ENCODE measurements around the gene SAFB2. TPM values are rescaled to one million over a fixed set of nuclear protein-coding genes. Genes with fewer than 3 reads are reported as not detected.

The SAFB2 gene
- total and polyA plus RNA-seq, 2 of the 13 experiments (the other 11 are each of a cell fraction or from before 2014, with no cell fraction given), result 11.2 to 31.5 TPM

DNA sequence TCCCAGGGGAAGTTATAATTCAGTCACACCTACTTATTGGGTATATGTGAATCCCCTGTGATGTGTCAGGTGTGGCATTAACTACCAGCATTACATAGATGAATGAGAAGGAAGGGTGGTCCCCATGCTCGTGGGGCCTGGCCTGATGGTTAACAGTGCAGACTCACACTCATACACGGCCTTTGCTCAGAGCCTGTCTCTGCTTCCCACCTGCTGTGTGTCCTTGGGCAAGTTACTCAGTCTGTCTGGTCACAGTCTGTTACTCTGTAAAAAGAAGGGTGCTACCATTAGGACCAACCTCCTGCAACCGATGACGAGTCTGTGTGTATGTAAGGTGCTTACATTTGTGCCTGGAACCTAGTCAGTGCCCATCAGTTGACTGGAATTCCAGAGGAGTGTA lies 24.1 kb upstream of the SAFB2 start:
- no peak for FAIRE-seq
- ChIA-PET CTCF (ENCODE audit: low intra/inter-chr PET ratio, low total read pairs) (no interaction called here), POLR2A (no interaction called here)
- Histone ChIP-seq H3K4me1 (ENCODE audit: insufficient read depth, low read length) (peaks cover 11% of the 10 kb centered on the region), H2AFZ (ENCODE audit: low read length) (no peak overlapping the region), H3K27ac (ENCODE audit: extremely low read length, insufficient read depth, low read length) (no peak overlapping the region), H3K4me2 (ENCODE audit: low read depth, low read length) (no peak overlapping the region), H3K27me3 (ENCODE audit: control insufficient read depth in 1 of 2, insufficient read depth in 2 of 2, low read length in 2 of 2) (no peaks in the 10 kb centered on the region), H3K9ac (ENCODE audit: insufficient read depth, low read depth, low read length) (no peak overlapping the region), H3K4me3 (replicated peaks in 1 of 3; ENCODE audit: insufficient read depth in 1 of 3, low read depth in 2 of 3, low read length in 3 of 3) (no peak overlapping the region), H4K20me1 (ENCODE audit: insufficient read depth, low read length) (peaks cover 29% of the 10 kb centered on the region), H3K79me2 (ENCODE audit: insufficient read depth, low read length) (peaks cover 43% of the 10 kb centered on the region), H3K36me3 (replicated peaks in 1 of 2; ENCODE audit: control insufficient read depth in 1 of 2, insufficient read depth in 2 of 2, low read length in 2 of 2) (peaks cover 47 to 89% of the 10 kb centered on the region in 2 experiments), H3K9me3 (ENCODE audit: low read length) (no peaks in the 10 kb centered on the region)
- 87% methylated on average over 4 of the region's 4 CpGs for WGBS (ENCODE audit: low lambda C conversion rate)
- DNase-seq (ENCODE audit: low spot score), result no peak
- ATAC-seq, result no peak
- in situ Hi-C loops (cut with HindIII; ENCODE audit: extremely low pct_ligation_motif_present, low pct_unique_long_range_greater_than_20kb), result no loop called here
- TF ChIP-seq AKAP8 (CRISPR knock-in tag; IDR thresholded peaks at IDR 0.05), result no peak
- TF ChIP-seq ZMYM3 (CRISPR knock-in tag; IDR thresholded peaks at IDR 0.05), result 0 out of 2 replicates have a peak, but pooled peaks have one; percentile 35
- TF ChIP-seq ZNF768 (CRISPR knock-in tag; IDR thresholded peaks at IDR 0.05), result peak; percentile 87
- no peak for TF ChIP-seq FOSL1 (CRISPR knock-in tag; IDR thresholded peaks at IDR 0.05; ENCODE audit: borderline replicate concordance)
- TF ChIP-seq MYNN (CRISPR knock-in tag; IDR thresholded peaks at IDR 0.05; ENCODE audit: low read depth), result no peak
- TF ChIP-seq ZFYVE20 (CRISPR knock-in tag; IDR thresholded peaks at IDR 0.05; ENCODE audit: borderline replicate concordance, low read depth), result no peak
- intact Hi-C loops (cut with micrococcal nuclease; ENCODE audit: unreplicated experiment), result no loop called here
- no TSS peak for BruUV-seq (replicated peaks)

DNA sequence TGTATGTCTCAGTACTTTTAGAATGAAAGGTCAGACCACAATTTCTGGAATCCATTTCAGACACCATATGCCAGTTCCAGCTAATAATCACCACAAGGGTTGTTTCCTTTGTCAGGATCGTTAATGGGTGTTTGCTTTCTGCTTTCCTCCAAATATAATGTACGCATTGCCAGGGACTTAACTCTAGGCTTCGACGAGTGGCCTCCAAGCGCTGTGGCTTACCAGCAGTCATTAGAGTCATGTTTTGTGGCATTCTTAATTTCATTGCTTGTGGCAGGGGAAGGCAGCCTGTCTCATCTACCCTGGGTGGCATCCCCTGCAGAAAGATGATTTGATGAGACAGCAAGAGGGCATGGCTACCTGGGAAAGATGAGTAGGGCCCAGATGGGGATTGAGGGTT lies 22.8 kb upstream of the SAFB2 start:
- no peak overlapping the region for H3K27ac ChIP-seq (ENCODE audit: extremely low read length, insufficient read depth, low read length)
- peaks cover 53% of the 10 kb centered on the region for H3K79me2 ChIP-seq (ENCODE audit: insufficient read depth, low read length)
- no peak overlapping the region for H3K4me3 ChIP-seq (replicated peaks in 1 of 3; ENCODE audit: insufficient read depth in 1 of 3, low read depth in 2 of 3, low read length in 3 of 3)
- ATAC-seq (no peak), FAIRE-seq (no peak), DNase-seq (ENCODE audit: low spot score) (no peak)
- H3K9ac ChIP-seq (ENCODE audit: insufficient read depth, low read depth, low read length), result no peak overlapping the region
- H4K20me1 ChIP-seq (ENCODE audit: insufficient read depth, low read length), result peaks cover 38% of the 10 kb centered on the region
- H3K4me2 ChIP-seq (ENCODE audit: low read depth, low read length), result no peak overlapping the region
- H3K4me1 ChIP-seq (ENCODE audit: insufficient read depth, low read length), result peaks cover 23% of the 10 kb centered on the region
- 93% methylated on average over 5 of the region's 5 CpGs for WGBS (ENCODE audit: low lambda C conversion rate)
- no TSS peak for BruUV-seq (replicated peaks)
- ChIA-PET POLR2A (no interaction called here), CTCF (ENCODE audit: low intra/inter-chr PET ratio, low total read pairs) (no interaction called here)
- no peak overlapping the region for H2AFZ ChIP-seq (ENCODE audit: low read length)
- no peaks in the 10 kb centered on the region for H3K27me3 ChIP-seq (ENCODE audit: control insufficient read depth in 1 of 2, insufficient read depth in 2 of 2, low read length in 2 of 2)
- H3K9me3 ChIP-seq (ENCODE audit: low read length), result no peaks in the 10 kb centered on the region
- in situ Hi-C loops (cut with HindIII; ENCODE audit: extremely low pct_ligation_motif_present, low pct_unique_long_range_greater_than_20kb) (no loop called here), intact Hi-C loops (cut with micrococcal nuclease; ENCODE audit: unreplicated experiment) (no loop called here)
- H3K36me3 ChIP-seq (replicated peaks in 1 of 2; ENCODE audit: control insufficient read depth in 1 of 2, insufficient read depth in 2 of 2, low read length in 2 of 2), result peaks cover 44 to 86% of the 10 kb centered on the region in 2 experiments
- TF ChIP-seq NFE2 (CRISPR knock-in tag; IDR thresholded peaks at IDR 0.05) (no peak), NR2F2 (IDR thresholded peaks at IDR 0.05; ENCODE audit: borderline replicate concordance, low read depth) (no peak), ETV6 (CRISPR knock-in tag; conservative IDR thresholded peaks at IDR 0.05) (no peak), ISL2 (CRISPR knock-in tag; IDR thresholded peaks at IDR 0.05) (no peak), ZNF549 (CRISPR knock-in tag; IDR thresholded peaks at IDR 0.05) (no peak), AGO1 (IDR thresholded peaks at IDR 0.05; ENCODE audit: low read depth, low read length, poor library complexity, severe bottlenecking) (no peak), ZNF782 (CRISPR knock-in tag; IDR thresholded peaks at IDR 0.05; ENCODE audit: borderline replicate concordance) (no peak), ZNF564 (CRISPR knock-in tag; IDR thresholded peaks at IDR 0.05) (no peak), ZNF572 (CRISPR knock-in tag; IDR thresholded peaks at IDR 0.05) (no peak), MED8 (CRISPR knock-in tag; IDR thresholded peaks at IDR 0.05; ENCODE audit: insufficient replicate concordance) (no peak), ZNF883 (CRISPR knock-in tag; IDR thresholded peaks at IDR 0.05; ENCODE audit: not compliant biosample characterization) (no peak), MLLT10 (CRISPR knock-in tag; IDR thresholded peaks at IDR 0.05) (no peak), ZFP36L1 (CRISPR knock-in tag; IDR thresholded peaks at IDR 0.05) (no peak), RFXANK (CRISPR knock-in tag; IDR thresholded peaks at IDR 0.05) (no peak)
- TF ChIP-seq, protein P1, sequence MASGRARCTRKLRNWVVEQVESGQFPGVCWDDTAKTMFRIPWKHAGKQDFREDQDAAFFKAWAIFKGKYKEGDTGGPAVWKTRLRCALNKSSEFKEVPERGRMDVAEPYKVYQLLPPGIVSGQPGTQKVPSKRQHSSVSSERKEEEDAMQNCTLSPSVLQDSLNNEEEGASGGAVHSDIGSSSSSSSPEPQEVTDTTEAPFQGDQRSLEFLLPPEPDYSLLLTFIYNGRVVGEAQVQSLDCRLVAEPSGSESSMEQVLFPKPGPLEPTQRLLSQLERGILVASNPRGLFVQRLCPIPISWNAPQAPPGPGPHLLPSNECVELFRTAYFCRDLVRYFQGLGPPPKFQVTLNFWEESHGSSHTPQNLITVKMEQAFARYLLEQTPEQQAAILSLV (CRISPR knock-in tag; IDR thresholded peaks at IDR 0.05; ENCODE audit: borderline replicate concordance), result no peak
